NCI-H2107 (cell line): ENCODE measurements around the gene PIK3R5.

Experiments
- DNase-seq: peaks from one replicate; lab custom pipeline; 2025; lab: John Stamatoyannopoulos, UW

The PIK3R5 gene

GRCh38 chr17:8953156-8953885, 12.2 kb downstream of the PIK3R5 start:
- DNase-seq, result no peak

DNA sequence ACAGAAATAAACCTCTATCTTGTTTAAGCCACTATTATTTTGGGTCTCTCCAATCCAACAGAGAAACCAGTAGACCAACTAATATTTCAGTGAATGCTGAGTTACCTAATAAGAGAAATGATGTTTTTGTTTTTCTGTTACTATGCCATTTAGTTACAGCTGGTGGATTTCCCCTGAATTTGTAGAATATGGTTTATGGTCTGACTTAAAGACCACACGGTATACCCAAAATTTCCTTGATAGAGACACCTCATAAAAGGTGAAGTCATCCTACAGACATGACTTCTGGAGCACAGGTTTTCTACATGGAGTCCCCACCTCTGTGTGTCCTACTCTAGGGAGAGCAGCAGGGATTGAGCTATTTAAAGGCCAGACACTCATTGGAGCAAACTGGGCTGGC, 13.3 kb downstream of the PIK3R5 start:
- DNase-seq, result no peak

GRCh38 chr17:8951206-8951605, 14.3 kb downstream of the PIK3R5 start:
- no peak for DNase-seq

DNA sequence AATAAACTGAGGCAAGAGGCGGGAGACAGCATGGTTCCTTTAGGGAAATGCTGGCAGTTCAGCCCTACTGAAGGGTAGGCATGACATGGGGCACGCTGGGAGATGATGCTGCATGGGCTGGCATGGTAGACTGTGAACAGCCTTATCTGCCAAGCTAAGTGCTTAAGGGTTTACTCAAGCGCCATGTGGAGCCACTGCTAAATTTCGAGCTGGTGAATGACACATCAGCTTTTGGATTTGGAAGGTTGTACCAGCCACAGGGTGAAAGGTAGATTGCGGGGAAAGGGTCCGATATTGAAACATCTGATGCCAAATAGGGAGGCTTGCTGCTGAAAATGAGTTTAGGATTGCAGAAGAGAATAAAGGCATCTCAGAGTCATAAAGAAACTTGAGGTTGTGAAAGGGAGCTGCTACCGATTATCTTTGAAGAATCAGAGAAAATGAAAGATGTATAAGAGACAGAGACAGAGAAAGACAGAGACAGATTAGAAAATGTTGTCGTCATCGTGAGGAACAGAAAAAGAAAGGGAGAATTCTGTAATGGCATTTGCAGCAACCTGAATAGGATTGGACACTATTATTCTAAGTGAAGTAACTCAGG, 16.3 kb downstream of the PIK3R5 start:
- DNase-seq, result no peak

GRCh38 chr17:8948462-8948861, 17.0 kb downstream of the PIK3R5 start:
- DNase-seq, result no peak

DNA sequence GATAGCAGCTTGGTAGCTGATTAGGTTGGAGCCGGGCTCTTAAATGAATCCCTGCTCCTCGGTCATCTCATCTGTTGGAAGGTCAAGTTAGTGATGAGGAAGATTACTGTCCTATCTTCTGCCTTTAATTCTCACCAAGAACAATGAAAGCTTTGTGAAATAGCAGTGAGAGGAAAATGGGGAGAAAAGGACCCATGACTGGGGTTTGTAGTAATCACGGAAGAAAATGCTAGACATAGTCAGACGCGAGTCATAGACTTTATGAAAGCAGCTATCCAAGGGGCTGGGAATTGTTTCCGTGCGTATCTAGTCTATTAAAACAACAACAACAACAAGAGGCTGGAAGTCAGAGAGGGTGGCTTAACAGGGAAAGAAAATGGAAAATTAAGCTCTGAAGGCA, 18.3 kb downstream of the PIK3R5 start:
- no peak for DNase-seq

DNA sequence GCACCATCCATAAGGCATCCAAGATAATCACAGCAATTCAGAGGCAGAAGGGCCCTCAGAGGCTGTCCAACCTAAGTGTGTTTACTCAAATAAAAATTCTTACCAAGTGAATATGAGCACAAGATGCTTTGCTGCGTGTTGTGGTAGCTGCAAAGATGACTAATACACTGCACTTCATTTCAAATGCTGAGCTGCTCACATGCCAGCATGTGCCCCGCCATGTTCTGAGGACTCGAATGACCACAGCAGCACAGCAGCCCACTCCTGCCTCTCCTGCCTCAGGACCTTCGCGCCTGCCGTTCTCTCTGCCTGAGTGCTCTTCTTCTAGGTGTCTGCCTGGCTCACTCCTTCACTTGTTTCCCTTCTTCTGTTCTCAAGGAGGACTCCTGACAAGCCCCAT, 19.0 kb downstream of the PIK3R5 start:
- no peak for DNase-seq

DNA sequence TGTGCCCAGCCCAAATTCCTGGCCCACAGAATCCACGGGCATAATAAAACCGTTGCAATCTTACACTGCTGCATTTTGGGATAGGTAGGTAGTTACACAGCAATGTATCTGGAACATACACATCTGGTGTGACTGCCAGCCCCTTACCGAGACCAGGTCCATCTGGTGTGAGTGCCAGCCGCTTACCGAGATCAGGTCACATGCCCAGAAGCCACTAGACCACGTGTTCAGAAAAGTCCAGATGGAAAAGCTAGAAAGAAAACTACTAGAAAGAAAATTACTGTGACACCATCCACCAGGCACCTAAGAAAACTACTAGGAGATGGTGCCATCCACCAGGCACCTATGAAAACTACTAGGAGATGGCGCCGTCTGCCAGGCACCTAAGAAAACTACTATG, 19.4 kb downstream of the PIK3R5 start:
- DNase-seq, result no peak

DNA sequence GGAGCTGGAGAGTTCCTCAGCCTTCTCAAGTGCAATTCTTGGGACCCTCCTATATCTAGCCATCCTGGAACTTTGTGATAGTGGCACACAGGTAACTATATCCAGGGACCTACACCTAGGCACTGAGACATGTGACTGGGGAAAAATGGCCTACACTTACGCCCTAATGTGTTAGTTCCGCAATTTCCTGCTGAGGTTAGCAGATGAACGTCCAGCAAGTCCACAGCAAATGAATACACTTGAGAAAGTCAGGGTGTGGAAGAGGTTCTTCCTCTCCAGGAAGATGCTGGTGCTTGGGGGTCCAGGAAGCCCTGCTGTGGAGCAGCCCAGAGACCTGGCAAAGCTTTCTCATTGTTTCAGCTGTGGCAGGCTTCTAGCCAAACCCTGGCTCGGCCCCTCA, 20.8 kb downstream of the PIK3R5 start:
- DNase-seq, result no peak

GRCh38 chr17:8944083-8944482, 21.4 kb downstream of the PIK3R5 start:
- no peak for DNase-seq

DNA sequence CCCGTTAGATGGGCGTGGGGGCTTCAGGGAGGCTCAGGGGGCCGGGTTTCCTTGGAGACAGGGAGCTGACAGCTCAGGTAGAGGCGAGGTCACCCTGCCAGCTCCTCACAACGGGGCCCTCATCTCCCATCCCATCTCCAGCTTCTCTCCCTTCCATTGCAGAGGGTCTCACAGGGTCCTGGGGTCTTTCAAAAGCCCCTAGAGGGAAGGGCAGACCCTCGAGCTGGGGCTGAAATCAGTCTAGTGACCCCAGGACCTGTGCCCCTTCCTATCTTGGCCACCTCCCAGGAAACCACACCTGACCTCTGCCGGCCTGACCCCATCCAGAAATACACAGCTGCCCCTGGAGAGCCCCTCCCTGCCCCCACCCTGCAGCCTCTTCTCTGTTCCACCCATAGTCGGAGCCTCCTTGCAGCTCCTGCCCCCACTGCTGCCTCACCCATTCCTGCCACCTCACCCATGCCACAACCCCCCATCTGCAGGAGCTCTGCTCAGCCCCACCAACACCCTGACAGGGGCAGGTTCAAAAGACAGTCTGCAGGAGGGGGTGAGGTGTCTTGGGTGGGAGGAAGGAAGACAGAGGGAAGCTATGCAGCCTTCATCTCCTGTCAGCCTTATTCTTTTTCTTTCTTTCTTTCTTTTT, 23.4 kb downstream of the PIK3R5 start:
- DNase-seq, result no peak

DNA sequence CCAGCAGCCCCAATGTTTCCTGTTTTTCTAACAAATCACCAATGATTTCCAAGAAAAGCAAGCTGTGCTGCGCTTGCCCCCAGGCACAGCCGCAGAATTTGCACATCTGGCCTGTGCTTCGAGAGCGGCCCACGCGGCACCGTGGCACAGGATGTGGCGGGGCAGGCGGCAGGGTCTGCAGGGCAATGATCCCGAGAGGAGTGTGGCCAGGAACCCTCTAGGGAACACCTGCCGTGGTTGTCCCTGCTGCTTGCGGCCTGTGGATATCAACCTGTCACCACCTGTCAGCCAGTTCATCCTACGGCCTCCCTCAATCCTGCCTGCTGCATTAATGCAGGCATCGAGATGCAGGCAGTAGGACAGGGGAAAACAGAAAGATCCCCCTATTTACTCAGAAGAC, 24.0 kb downstream of the PIK3R5 start:
- DNase-seq, result no peak

- DNase-seq, result no peak
Measured at GRCh38 chr17:8940866-8941471, 24.5 kb downstream of the PIK3R5 start.

GRCh38 chr17:8939496-8940334, 25.8 kb downstream of the PIK3R5 start:
- no peak for DNase-seq

DNA sequence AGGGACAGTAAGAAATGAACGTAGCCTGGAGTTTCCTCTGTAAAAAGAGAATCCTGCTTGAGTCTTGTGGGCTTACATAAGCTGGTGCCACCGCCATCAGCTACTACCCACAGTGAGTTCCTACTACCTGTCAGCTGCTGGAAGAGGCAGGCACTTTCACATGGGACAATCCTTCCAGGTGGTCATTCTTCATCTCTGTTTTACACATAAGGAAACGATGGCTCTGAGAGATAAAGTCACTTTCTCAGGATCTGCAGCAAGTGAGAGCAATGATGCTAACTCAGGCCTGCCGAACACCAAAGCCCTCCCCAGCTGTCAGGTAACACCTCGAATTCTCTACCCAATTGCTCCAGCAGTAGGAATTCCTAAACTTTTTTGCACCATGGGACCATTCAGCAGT, 26.6 kb downstream of the PIK3R5 start:
- DNase-seq, result no peak

GRCh38 chr17:8935191-8935590, 30.3 kb downstream of the PIK3R5 start:
- DNase-seq, result no peak

DNA sequence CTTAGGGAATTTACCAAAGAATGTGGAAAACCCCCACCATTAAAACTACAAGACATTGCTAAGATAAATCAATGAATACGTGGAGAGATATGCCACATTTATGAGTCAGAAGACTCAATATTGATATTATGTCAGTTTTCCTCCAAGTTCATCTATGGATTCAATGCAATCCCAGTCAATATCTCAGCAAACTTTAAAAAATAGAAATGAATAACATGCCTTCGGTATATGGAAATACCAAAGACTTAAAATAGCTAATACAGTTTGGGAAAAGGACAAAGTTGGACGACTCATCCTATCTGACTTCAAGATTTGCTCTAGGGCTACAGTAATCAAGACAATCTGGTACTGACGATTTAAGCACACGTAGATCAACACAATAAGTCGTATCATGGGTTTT, 31.2 kb downstream of the PIK3R5 start:
- no peak for DNase-seq

DNA sequence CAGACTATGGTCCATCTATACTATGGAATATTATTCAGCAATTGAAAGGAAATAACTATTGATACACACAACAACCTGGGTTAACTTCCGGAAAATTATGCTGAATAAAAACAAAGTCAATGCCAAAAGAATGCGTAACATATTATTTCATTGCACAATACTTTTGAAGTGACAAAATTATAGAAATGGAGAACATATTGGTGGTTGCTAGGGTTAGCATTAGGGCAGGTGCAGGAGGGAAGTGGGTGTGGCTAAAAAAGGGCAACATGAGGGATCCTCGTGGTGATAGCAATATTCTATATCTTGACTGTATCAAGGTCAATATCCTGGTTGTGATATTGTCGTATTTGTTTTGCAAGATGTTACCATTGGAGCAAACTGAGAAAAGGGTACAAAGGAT, 34.9 kb downstream of the PIK3R5 start:
- DNase-seq, result no peak

DNA sequence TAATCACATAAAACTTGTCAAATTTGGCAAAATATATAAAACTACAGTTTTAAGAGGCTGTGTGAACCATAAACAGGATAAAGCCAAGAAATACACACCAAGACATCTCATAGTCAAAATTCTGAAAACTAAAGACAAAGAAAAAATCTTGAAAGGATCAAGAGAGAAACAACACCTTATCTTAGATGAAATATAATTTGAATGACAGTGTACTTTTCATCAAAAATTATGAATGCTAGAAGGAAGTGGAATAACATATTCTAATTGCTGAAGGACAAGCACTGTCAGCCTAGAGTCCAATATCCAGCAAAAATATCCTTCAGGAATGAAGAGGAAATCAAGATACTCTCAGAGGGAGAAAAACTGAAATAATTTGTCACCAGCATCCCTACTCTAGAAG, 37.2 kb downstream of the PIK3R5 start:
- DNase-seq, result no peak

DNA sequence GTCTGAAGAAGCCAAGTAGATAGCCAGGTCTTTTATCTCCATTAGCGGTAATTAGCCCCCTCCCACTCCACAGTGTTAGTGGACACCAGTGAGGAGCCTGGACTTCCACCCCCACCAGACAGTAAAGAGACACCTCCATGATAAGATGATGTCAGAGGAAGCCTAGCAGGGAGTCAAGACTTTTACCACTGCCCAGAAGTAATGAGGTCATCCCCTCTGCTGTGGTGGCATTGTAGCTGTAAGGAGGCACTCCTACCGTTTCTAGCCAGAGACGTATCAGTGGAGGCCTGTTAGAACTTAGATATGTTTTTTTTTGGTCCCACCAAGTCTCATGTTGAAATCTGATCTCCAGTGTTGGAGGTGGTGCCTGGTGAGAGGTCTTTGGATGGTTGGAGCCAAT, 38.1 kb downstream of the PIK3R5 start:
- DNase-seq, result no peak

DNA sequence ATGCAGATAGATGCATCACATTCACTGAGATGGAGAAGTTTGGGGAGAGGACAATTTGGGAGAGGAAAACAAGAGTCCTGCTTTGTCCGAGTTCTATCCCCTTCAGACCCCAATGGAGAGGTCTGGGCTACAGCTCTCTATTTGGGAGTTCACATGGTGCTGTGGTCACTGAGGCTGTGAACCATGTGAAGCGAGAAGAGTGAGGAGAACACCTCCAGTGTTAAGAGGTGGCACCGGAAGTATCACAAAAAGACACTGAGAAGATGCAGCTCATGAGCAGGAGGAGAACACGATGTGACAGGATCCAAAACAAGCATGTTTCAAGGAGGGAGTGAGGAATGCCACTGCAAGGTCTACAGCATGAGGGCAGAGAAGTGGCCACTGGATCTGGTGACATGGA, 39.7 kb downstream of the PIK3R5 start:
- no peak for DNase-seq

GRCh38 chr17:8925141-8925540, 40.4 kb downstream of the PIK3R5 start:
- no peak for DNase-seq
